GM19372 (cell line): ENCODE results near the gene TDRD15.
"Not testable (repeated sequence)": the region's sequence is repeated elsewhere in the genome, so short reads cannot be mapped to it uniquely, and the experiment has no call there.

Experiments
- ATAC-seq: cut with Tn5 transposase; IDR thresholded peaks from one replicate; pipeline ENCODE4 v1.9.1; 2021; ENCODE audit warnings: mild to moderate bottlenecking, low read depth, moderate library complexity; ENCODE audit not compliant: unreplicated experiment

The TDRD15 gene

GRCh38 chr2:21123473-21124393 lies at the start of gene TDRD15:
TSS of gene TDRD15 (plus strand) at chr2:21123968. CDS start at chr2:21137468, 13,500 bp downstream.
- ATAC-seq = no peak

- ATAC-seq = no peak
Measured at GRCh38 chr2:21078296-21078695, 45.5 kb upstream of the TDRD15 start.

DNA sequence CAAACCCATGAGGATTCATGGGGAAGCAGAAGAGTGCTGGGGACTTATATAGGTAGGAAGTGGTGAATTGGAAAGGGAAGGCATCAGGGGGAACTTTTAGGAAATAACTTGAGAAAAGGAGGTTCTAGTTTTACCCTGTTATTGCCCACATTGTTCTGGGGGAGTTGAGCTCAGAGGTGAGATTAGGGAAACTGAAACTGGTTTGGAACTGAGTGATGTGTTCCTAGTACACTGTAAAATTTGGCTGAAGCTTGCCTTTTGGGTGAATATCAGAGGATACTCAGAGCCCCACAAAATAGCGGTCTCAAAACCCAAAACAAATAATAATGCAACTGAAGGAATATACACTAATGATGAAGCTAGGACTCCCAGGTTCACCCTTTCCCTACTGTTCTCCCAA lies 40.3 kb upstream of the TDRD15 start:
- ATAC-seq = no peak

- no peak for ATAC-seq
Measured at GRCh38 chr2:21084401-21084800, 39.4 kb upstream of the TDRD15 start.

DNA sequence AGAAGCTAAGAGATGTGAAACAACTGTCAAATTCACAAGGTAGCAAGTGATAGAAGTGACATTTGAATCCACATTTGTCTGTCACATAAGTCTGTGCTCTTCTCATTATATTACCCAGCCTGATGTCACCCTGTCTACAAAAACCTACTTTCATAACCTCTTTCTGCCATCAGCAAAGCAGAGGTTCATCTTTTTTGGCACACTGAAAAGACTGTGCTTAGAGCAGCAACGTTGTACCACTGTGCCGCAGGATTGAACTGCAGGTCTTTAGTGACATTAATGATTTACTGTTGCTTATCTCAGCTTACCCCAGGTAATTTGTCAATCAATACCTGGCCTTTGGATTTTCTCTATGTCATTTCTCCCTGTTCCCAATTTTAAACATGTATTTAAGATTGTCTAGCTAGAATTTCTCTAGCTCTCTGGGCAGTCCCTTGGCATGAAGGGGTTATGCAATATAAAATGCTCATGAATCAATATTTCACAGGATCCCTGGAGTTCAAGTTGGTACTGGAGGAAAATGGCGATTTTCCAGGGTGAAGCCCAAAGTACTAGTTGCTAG lies 31.4 kb upstream of the TDRD15 start:
- no peak for ATAC-seq

- no peak for ATAC-seq
Measured at GRCh38 chr2:21095178-21095577, 28.6 kb upstream of the TDRD15 start.

- no peak for ATAC-seq
Measured at GRCh38 chr2:21095714-21096113, 28.1 kb upstream of the TDRD15 start.

DNA sequence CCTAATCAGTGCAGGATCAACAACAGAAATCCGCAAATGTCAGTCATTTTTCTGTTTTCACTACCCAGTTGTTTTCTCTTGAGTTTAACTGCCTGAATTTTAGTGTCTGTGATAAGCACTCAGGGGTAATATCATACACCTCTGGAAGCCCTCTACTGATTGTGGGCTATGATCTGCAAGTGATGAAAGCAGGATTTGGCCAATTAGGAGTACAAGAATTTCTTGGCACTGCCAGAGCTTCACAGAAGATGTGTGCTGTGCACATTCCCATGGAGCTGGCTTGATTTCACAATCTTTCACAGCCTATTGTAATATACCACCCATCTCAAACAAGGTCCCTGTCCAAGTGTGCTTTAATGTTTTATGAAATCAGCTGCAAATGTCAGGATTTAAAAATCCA lies 27.3 kb upstream of the TDRD15 start:
- ATAC-seq = no peak

- ATAC-seq = no peak
Measured at GRCh38 chr2:21097331-21097730, 26.4 kb upstream of the TDRD15 start.

GRCh38 chr2:21098294-21098693 lies 25.5 kb upstream of the TDRD15 start:
- ATAC-seq = no peak

DNA sequence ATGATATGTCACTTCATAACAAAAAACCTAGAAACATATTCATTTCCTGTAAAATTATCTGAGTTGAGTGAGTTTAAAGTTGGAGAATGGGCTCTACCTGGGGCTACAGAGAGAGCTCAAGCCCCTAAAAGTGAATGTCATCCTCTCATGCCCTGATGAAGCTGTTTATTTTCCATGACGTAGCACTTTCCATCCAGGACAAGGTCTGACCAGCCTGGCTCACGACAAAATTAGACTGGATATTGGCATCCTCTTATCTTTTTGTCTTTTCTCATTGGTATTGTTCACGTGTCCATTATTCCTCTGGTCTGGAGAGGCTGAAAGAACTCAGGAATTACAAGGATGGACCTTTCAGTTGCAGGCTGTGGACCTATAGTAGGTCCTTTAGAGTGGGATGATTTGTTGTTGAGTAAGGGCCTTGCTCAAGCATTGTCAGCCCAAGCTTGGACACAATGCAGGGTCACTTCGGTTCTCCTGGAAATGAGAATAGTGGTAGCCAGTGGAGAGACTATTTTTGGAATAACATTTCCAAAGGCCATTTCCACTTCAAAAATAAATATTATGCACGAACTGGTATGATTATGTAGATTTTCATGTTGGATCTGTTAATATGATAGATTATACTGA lies 24.4 kb upstream of the TDRD15 start:
- ATAC-seq = no peak

DNA sequence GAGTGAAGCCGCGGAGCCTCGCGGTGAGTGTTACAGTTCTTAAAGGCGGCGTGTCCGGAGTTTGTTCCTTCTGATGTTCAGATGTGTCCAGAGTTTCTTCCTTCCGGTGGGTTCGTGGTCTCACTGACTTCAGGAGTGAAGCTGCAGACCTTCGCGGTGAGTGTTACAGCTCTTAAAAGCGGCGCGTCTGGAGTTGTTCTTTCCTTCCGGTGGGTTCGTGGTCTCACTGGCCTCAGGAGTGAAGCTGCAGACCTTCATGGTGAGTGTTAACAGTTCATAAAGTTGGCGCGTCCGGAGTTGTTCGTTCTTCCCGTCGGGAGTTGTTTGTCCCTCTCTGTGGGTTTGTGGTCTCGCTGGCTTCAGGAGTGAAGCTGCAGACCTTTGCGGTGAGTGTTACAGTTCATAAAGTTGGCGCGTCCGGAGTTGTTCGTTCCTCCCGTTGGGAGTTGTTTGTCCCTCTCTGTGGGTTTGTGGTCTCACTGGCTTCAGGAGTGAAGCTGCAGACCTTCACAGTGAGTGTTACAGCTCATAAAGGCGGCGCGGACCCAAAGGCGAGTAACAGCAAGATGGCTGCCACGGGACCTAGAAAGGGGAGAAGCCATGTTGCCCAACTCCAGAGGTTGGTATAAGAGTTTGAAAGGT lies 22.1 kb upstream of the TDRD15 start:
- ATAC-seq = not testable (repeated sequence)

- no peak for ATAC-seq
Measured at GRCh38 chr2:21102356-21102755, 21.4 kb upstream of the TDRD15 start.

DNA sequence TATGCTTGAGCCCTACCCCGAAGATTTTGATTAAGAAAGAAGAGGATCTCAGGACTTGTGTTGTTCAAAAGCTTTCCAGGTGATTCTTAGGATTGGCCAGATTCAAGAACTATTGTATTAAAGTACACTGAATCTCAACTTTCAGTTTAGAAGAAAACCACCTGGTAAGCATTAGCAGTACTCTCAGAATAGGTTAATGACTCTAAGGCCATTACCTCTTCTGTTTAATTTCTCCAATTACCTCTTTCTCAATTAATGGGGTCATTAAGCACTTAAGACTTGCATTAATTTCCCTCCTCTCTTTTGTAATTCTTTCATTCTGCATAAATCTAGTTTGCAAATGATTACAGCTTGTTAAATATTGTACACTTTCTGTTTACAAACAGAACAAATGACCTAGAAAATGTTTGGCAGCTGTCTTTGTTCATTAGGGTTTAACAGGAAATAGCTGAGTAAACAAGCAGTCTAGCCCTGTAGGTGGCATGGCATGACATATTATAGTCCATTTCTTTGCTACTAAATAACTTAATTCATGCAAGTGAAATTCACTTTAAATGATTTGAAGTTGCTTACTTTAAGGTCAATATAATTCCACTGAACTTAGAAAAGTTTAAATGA lies 20.4 kb upstream of the TDRD15 start:
- no peak for ATAC-seq

GRCh38 chr2:21104030-21104660 lies 19.6 kb upstream of the TDRD15 start:
- no peak for ATAC-seq

- no peak for ATAC-seq
Measured at GRCh38 chr2:21111012-21111411, 12.8 kb upstream of the TDRD15 start.

DNA sequence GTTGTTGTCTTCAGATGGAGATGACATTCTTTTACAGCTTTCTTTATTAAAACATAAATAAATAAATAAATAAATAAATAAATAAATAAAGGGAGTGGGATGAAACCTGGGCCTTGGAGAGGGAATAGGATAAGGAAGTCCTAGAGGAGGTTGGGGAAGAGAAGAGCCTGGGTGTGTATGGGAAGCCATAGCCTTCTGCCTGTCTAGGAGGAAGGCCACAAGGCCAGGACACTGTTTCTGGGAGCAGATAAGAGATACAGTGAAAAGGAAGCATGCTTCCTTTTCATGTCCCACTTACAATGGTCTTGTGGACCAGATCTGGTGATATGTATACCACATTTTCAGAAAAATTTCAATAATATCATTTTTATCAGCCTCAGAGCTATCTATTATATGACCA lies 6.1 kb upstream of the TDRD15 start:
- ATAC-seq = no peak

DNA sequence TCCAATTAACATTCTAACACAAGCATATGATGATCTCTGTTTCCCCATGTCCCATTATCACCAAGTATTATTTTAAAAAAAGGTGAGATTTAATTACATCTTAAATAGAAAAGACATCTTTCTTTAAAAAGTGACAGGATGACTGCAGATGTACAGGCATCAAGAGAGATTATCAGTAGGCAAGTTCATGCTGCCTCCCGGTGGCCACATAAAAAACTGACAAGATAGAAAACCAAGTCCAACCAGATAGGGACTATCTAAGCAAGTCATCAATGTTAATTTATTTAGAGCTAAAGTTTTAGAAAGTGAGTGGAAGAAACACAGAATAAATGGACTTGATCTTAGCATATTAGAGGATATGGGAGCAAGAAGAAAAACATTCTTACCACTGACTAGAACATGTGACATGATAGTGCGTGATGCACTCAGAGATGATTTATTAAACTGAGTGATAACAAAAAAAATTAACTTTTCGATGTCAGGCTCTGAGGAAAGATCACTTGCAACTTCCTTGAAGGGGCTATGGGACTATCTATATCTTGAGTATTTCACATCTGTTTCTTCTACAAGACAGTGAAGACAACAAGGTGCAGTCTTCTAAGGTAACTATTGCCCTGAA lies 5.4 kb upstream of the TDRD15 start:
- no peak for ATAC-seq

GRCh38 chr2:21131861-21132260 lies 8.1 kb downstream of the TDRD15 start:
- no peak for ATAC-seq

DNA sequence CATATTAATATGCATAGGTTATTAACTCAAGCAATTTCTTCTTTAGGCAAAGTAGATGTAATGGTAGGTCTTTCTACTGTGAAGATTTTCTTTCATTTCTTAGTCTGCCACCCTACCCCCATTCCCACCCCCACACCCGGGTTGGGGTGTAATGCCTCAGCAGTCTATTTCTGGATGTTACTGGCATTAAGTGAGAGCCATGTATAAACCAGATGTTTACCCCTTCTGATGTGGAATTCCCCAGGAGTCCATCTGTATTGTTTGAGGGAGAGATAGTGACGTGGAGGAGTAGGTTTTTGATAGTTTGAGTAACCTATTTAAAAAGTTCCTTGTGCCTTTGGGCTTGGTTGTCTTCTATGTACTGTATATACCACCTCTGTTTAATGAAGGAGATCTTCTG lies 11.8 kb downstream of the TDRD15 start:
- ATAC-seq = no peak
